ENCODE results near the gene DHTKD1.
"Not testable (repeated sequence)": the region's sequence is repeated elsewhere in the genome, so short reads cannot be mapped to it uniquely, and the experiment has no call there.

DHTKD1 gene

DNA sequence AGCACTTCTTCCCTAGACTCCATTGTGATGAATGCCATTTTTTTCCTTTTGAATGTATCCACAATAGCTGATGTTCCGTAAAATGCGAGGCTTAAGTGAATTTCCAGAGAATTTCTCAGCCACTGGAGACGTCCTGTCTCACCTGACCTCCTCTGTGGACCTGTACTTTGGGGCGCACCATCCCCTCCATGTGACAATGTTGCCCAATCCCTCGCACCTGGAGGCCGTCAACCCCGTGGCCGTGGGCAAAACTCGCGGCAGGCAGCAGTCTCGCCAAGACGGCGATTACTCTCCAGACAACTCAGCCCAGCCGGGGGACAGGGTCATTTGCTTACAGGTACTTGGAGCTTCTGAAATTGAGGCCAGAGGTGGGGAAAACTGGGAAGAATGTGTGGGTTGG lies 20.2 kb downstream of the DHTKD1 start:
- Histone ChIP-seq H3K36me3 (ENCODE audit: control insufficient read depth, insufficient read depth, low read length) (peaks cover 21% of the 10 kb centered on the region), H3K4me3 (replicated peaks; ENCODE audit: low read depth, low read length) (no peak overlapping the region), H3K27me3 (replicated peaks; ENCODE audit: control insufficient read depth, insufficient read depth, low read length) (no peaks in the 10 kb centered on the region)
- DNase-seq (ENCODE audit: extremely low read depth, insufficient read length), result no peak
- TF ChIP-seq, protein P1, sequence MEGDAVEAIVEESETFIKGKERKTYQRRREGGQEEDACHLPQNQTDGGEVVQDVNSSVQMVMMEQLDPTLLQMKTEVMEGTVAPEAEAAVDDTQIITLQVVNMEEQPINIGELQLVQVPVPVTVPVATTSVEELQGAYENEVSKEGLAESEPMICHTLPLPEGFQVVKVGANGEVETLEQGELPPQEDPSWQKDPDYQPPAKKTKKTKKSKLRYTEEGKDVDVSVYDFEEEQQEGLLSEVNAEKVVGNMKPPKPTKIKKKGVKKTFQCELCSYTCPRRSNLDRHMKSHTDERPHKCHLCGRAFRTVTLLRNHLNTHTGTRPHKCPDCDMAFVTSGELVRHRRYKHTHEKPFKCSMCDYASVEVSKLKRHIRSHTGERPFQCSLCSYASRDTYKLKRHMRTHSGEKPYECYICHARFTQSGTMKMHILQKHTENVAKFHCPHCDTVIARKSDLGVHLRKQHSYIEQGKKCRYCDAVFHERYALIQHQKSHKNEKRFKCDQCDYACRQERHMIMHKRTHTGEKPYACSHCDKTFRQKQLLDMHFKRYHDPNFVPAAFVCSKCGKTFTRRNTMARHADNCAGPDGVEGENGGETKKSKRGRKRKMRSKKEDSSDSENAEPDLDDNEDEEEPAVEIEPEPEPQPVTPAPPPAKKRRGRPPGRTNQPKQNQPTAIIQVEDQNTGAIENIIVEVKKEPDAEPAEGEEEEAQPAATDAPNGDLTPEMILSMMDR (IDR thresholded peaks at IDR 0.05; ENCODE audit: insufficient read depth, low read length, poor library complexity, severe bottlenecking), result no peak

DNA sequence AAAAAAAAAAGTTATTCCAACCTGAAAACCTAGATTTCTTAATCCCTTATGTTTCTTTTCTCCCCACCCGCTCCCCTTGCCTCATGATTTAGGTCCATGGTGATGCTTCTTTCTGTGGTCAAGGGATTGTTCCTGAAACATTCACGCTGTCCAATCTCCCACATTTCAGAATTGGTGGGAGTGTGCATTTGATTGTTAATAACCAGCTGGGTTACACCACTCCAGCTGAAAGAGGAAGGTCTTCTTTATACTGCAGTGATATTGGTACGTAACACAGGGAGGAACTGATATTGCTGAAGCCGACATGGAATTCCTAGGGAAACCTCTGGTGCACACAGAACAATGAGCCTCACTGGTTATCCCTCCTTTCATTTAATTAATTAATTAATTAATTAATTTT lies 22.7 kb downstream of the DHTKD1 start:
- TF ChIP-seq, protein P1 (IDR thresholded peaks at IDR 0.05; ENCODE audit: insufficient read depth, low read length, poor library complexity, severe bottlenecking), result no peak
- DNase-seq (ENCODE audit: extremely low read depth, insufficient read length), result no peak
- H3K36me3 ChIP-seq (ENCODE audit: control insufficient read depth, insufficient read depth, low read length), result peaks cover 22% of the 10 kb centered on the region

DNA sequence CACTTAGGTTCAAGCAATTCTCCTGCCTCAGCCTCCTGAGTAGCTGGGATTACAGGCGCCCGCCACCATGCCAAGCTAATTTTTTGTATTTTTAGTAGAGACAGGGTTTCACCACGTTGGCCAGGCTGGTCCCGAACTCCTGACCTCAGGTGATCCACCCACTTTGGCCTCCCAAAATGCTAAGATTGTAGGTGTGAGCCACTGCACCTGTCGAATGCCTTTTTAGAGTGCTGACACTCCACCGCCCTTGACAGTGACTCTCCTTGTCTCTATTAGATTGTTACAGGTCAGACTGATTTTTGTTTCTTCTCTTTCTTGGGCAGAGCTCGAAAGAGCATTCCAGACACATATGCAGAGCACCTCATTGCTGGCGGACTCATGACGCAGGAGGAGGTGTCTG lies 28.6 kb downstream of the DHTKD1 start:
- not testable (repeated sequence) for H3K4me3 ChIP-seq (replicated peaks; ENCODE audit: low read depth, low read length); DNase-seq (ENCODE audit: extremely low read depth, insufficient read length); H3K36me3 ChIP-seq (ENCODE audit: control insufficient read depth, insufficient read depth, low read length); H3K27me3 ChIP-seq (replicated peaks; ENCODE audit: control insufficient read depth, insufficient read depth, low read length)

More for the DNA sequence above, 22.7 kb downstream of the DHTKD1 start:
- Histone ChIP-seq H3K4me3 (replicated peaks; ENCODE audit: low read depth, low read length) (no peak overlapping the region), H3K27me3 (replicated peaks; ENCODE audit: control insufficient read depth, insufficient read depth, low read length) (no peaks in the 10 kb centered on the region)

DNA sequence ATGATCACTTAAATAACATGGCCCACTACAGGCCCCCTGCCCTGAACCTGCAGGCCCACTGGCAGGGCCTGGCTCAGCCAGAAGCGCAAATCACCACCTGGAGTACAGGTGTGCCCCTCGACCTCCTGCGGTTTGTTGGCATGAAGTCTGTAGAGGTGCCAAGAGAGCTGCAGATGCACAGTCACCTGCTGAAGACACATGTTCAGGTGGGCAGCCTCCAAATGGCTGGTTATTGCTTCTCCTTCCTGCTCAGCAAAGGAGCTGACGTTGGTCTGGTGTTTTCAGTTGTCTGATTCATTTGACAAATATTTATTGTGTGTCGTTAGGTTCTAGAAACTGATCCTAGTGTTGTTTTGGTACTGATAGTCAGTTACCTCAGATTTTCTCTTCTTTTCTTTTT lies 29.0 kb downstream of the DHTKD1 start:
- no peaks in the 10 kb centered on the region for H3K27me3 ChIP-seq (replicated peaks; ENCODE audit: control insufficient read depth, insufficient read depth, low read length)
- no peak overlapping the region for H3K4me3 ChIP-seq (replicated peaks; ENCODE audit: low read depth, low read length)
- TF ChIP-seq, protein P1 (IDR thresholded peaks at IDR 0.05; ENCODE audit: insufficient read depth, low read length, poor library complexity, severe bottlenecking), result no peak
- peaks cover 7% of the 10 kb centered on the region for H3K36me3 ChIP-seq (ENCODE audit: control insufficient read depth, insufficient read depth, low read length)
- DNase-seq (ENCODE audit: extremely low read depth, insufficient read length), result no peak

DNA sequence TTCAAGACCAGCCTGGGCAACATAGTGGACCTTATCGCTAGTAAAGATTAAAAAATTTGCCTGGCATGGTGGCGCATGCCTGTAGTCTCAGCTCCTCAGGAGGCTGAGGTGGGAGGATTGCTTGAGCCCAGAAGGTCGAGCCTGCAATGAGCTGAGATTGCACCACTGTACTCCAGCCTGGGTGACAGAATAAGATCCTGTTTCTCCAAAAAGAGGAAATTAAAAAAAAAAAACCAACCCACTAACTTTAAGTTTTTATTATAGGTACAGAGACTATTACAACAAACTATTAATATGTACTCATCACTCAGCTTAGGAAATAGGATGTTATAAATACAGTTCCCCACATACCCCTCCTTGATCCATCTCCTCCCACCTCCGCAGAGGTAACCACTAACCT lies 30.2 kb downstream of the DHTKD1 start:
- no peak for DNase-seq (ENCODE audit: extremely low read depth, insufficient read length)
- TF ChIP-seq, protein P1 (IDR thresholded peaks at IDR 0.05; ENCODE audit: insufficient read depth, low read length, poor library complexity, severe bottlenecking), result no peak
- peaks cover 5% of the 10 kb centered on the region for H3K36me3 ChIP-seq (ENCODE audit: control insufficient read depth, insufficient read depth, low read length)

DNA sequence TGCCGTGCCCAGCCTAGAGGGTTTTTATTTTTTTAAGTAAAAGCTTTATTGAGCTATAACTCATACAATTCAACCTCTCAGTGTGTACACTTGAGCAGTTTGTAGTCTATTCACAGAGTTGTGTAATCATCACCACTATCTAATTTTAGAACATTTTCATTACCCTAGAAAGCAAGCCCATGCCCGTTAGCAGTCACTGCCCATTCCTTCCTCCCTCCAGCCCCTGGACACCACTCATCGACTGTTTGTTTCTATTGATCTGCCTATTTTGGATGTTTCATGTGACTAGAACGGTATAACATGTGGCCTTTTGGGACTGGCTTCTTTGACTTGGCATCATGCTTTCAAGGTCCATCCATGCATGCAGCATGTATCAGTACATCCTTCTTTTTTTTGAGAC lies 35.0 kb downstream of the DHTKD1 start:
- H3K27me3 ChIP-seq (replicated peaks; ENCODE audit: control insufficient read depth, insufficient read depth, low read length), result no peaks in the 10 kb centered on the region
- TF ChIP-seq, protein P1 (IDR thresholded peaks at IDR 0.05; ENCODE audit: insufficient read depth, low read length, poor library complexity, severe bottlenecking), result no peak
- H3K36me3 ChIP-seq (ENCODE audit: control insufficient read depth, insufficient read depth, low read length), result peaks cover 7% of the 10 kb centered on the region
- DNase-seq (ENCODE audit: extremely low read depth, insufficient read length), result no peak
- no peak overlapping the region for H3K4me3 ChIP-seq (replicated peaks; ENCODE audit: low read depth, low read length)

More for the DNA sequence above, 30.2 kb downstream of the DHTKD1 start:
- no peaks in the 10 kb centered on the region for H3K27me3 ChIP-seq (replicated peaks; ENCODE audit: control insufficient read depth, insufficient read depth, low read length)
- no peak overlapping the region for H3K4me3 ChIP-seq (replicated peaks; ENCODE audit: low read depth, low read length)

Measured in GM06990 (cell line).